ENCODE results near the gene ADCY5. TPM values are rescaled to one million over a fixed set of nuclear protein-coding genes. Genes with fewer than 3 reads are reported as not detected.

The ADCY5 gene
- total and polyA plus RNA-seq, 2 experiments from 2014 or later: 3.1 to 4.7 TPM

GRCh38 chr3:123376451-123377242 is 72.2 kb downstream of the ADCY5 start:
- Histone ChIP-seq H3K9me2 (replicated peaks; ENCODE audit: insufficient read depth) (no peaks in the 10 kb centered on the region), H3K79me2 (no peaks in the 10 kb centered on the region), H3K9me3 (ENCODE audit: low read depth) (no peaks in the 10 kb centered on the region), H3K4me3 (no peak overlapping the region), H3K36me3 (replicated peaks; ENCODE audit: insufficient read depth, low read depth) (no peaks in the 10 kb centered on the region), H3K27ac (no peak overlapping the region), H4K20me1 (ENCODE audit: insufficient read depth, poor library complexity, severe bottlenecking) (no peaks in the 10 kb centered on the region), H3K4me2 (no peak overlapping the region), H2AFZ (no peak overlapping the region), H3K4me1 (ENCODE audit: insufficient read depth) (peaks cover 10% of the 10 kb centered on the region), H3K27me3 (no peaks in the 10 kb centered on the region)
- no peak for DNase-seq (ENCODE audit: low spot score)
- 84% methylated on average over 11 of the region's 11 CpGs for WGBS (ENCODE audit: low lambda C conversion rate, missing lambda C conversion rate)
- TF ChIP-seq EZH2 (IDR thresholded peaks at IDR 0.05; ENCODE audit: borderline replicate concordance) (no peak), EZH2phosphoT487 (IDR thresholded peaks at IDR 0.05; ENCODE audit: low read depth, severe bottlenecking, unreplicated experiment) (no peak), CTCF (IDR thresholded peaks at IDR 0.05; ENCODE audit: poor library complexity) (no peak)

GRCh38 chr3:123375014-123375940 is 73.6 kb downstream of the ADCY5 start:
- Histone ChIP-seq H3K4me3 (no peak overlapping the region), H3K9me2 (replicated peaks; ENCODE audit: insufficient read depth) (no peaks in the 10 kb centered on the region), H3K4me2 (peak overlapping the region; percentile 33), H3K9me3 (ENCODE audit: low read depth) (no peaks in the 10 kb centered on the region), H4K20me1 (ENCODE audit: insufficient read depth, poor library complexity, severe bottlenecking) (no peaks in the 10 kb centered on the region), H2AFZ (no peak overlapping the region), H3K27ac (no peak overlapping the region), H3K27me3 (no peaks in the 10 kb centered on the region), H3K79me2 (no peaks in the 10 kb centered on the region), H3K4me1 (ENCODE audit: insufficient read depth) (peaks cover 10% of the 10 kb centered on the region), H3K36me3 (replicated peaks; ENCODE audit: insufficient read depth, low read depth) (no peaks in the 10 kb centered on the region)
- TF ChIP-seq EZH2 (IDR thresholded peaks at IDR 0.05; ENCODE audit: borderline replicate concordance): no peak
- TF ChIP-seq EZH2phosphoT487 (IDR thresholded peaks at IDR 0.05; ENCODE audit: low read depth, severe bottlenecking, unreplicated experiment): no peak
- no peak for TF ChIP-seq CTCF (IDR thresholded peaks at IDR 0.05; ENCODE audit: poor library complexity)
- DNase-seq (ENCODE audit: low spot score): peak; percentile 23
- 60% methylated on average over 13 of the region's 13 CpGs for WGBS (ENCODE audit: low lambda C conversion rate, missing lambda C conversion rate)

- Histone ChIP-seq H3K27me3 (no peaks in the 10 kb centered on the region), H3K9me3 (ENCODE audit: low read depth) (no peaks in the 10 kb centered on the region)
Measured at GRCh38 chr3:123374016-123374415, 74.9 kb downstream of the ADCY5 start.

More at GRCh38 chr3:123374016-123374415, 74.9 kb downstream of the ADCY5 start:
- Histone ChIP-seq H3K79me2 (no peaks in the 10 kb centered on the region), H3K27ac (no peak overlapping the region), H4K20me1 (ENCODE audit: insufficient read depth, poor library complexity, severe bottlenecking) (no peaks in the 10 kb centered on the region), H3K4me2 (no peak overlapping the region), H3K4me3 (no peak overlapping the region), H3K36me3 (replicated peaks; ENCODE audit: insufficient read depth, low read depth) (no peaks in the 10 kb centered on the region), H2AFZ (no peak overlapping the region), H3K4me1 (ENCODE audit: insufficient read depth) (peaks cover 10% of the 10 kb centered on the region), H3K9me2 (replicated peaks; ENCODE audit: insufficient read depth) (no peaks in the 10 kb centered on the region)
- TF ChIP-seq CTCF (IDR thresholded peaks at IDR 0.05; ENCODE audit: poor library complexity) (no peak), EZH2 (IDR thresholded peaks at IDR 0.05; ENCODE audit: borderline replicate concordance) (no peak), EZH2phosphoT487 (IDR thresholded peaks at IDR 0.05; ENCODE audit: low read depth, severe bottlenecking, unreplicated experiment) (no peak)
- no peak for DNase-seq (ENCODE audit: low spot score)
- 67% methylated on average over 2 of the region's 2 CpGs for WGBS (ENCODE audit: low lambda C conversion rate, missing lambda C conversion rate)
